Measurements from ENCODE around the gene PARVG. TPM values are rescaled to one million over a fixed set of nuclear protein-coding genes. Genes with fewer than 3 reads are reported as not detected.

Gene PARVG
- total and polyA plus RNA-seq, 9 donors = 2.9 to 14.1 (median 4.1) TPM

GRCh38 chr22:44168206-44168605, 12.5 kb upstream of the PARVG start:
- Histone ChIP-seq H3K4me1 (ENCODE audit: insufficient read depth) (no peaks in the 10 kb centered on the region), H3K9me3 (no peaks in the 10 kb centered on the region), H3K27me3 (no peaks in the 10 kb centered on the region), H3K27ac (no peak overlapping the region), H3K4me3 (no peak overlapping the region), H3K36me3 (no peaks in the 10 kb centered on the region)
- no peak for DNase-seq
- 90 to 94% (median 94%) methylated on average over 13 of the region's 13 CpGs for WGBS, 3 donors
- no peak for TF ChIP-seq POLR2A (IDR thresholded peaks at IDR 0.05)
- TF ChIP-seq, protein P1, sequence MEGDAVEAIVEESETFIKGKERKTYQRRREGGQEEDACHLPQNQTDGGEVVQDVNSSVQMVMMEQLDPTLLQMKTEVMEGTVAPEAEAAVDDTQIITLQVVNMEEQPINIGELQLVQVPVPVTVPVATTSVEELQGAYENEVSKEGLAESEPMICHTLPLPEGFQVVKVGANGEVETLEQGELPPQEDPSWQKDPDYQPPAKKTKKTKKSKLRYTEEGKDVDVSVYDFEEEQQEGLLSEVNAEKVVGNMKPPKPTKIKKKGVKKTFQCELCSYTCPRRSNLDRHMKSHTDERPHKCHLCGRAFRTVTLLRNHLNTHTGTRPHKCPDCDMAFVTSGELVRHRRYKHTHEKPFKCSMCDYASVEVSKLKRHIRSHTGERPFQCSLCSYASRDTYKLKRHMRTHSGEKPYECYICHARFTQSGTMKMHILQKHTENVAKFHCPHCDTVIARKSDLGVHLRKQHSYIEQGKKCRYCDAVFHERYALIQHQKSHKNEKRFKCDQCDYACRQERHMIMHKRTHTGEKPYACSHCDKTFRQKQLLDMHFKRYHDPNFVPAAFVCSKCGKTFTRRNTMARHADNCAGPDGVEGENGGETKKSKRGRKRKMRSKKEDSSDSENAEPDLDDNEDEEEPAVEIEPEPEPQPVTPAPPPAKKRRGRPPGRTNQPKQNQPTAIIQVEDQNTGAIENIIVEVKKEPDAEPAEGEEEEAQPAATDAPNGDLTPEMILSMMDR (IDR thresholded peaks at IDR 0.05) = no peak
- TF ChIP-seq EP300 (IDR thresholded peaks at IDR 0.05) = no peak
- intact Hi-C loops (cut with DNase I) = no loop called here

DNA sequence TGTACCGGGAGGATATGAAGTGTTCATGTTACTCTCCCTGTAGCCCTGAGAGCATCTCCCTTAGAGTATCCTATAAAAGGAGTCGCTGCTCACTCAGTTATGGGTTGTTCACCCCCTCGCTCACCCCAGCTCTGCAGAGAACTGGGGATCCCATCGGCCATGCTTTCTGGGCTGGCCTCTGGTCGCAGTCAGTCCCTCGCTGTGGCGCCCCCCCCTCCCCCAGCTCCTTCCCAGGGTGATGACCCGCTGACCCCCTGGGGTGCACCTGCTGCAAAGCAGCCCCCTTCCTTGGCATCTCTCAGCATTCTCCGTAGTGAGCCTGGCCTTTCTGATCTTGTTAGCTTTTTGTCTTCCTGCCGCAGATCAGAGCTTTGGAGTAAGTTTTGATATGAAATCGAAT, 10.3 kb upstream of the PARVG start:
- no peak for DNase-seq
- H3K36me3 ChIP-seq = no peaks in the 10 kb centered on the region
- no peaks in the 10 kb centered on the region for H3K27me3 ChIP-seq
- no peaks in the 10 kb centered on the region for H3K9me3 ChIP-seq
- TF ChIP-seq EP300 (IDR thresholded peaks at IDR 0.05) = no peak
- no peak for TF ChIP-seq POLR2A (IDR thresholded peaks at IDR 0.05)
- TF ChIP-seq, protein P1 (IDR thresholded peaks at IDR 0.05) = no peak
- intact Hi-C loops (cut with DNase I) = no loop called here
- H3K4me1 ChIP-seq (ENCODE audit: insufficient read depth) = no peaks in the 10 kb centered on the region
- WGBS, 3 donors = 83 to 87% (median 85%) methylated on average over 11 of the region's 11 CpGs
- no peak overlapping the region for H3K27ac ChIP-seq
- H3K4me3 ChIP-seq = no peak overlapping the region

DNA sequence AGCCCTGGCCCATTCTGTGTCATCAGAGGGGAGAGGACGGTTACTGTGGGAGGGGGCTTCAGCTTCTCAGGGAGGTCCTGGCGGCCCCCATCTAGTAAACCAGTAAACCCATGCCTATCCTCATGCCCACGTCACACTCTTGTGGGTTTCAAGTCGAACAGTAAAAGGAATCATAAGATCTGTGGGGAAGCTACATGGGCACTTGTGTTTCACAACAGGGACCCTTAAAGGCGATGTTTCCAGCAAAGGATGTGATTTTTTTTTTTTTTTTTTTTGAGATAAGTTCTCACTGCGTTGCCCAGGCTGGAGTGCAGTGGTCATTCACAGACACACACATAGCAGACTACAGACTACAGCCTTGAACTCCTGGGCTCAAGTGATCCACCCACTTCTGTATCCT, 9.2 kb upstream of the PARVG start:
- TF ChIP-seq EP300 (IDR thresholded peaks at IDR 0.05) (no peak), POLR2A (IDR thresholded peaks at IDR 0.05) (no peak)
- TF ChIP-seq, protein P1 (IDR thresholded peaks at IDR 0.05) = no peak
- no peak overlapping the region for H3K4me3 ChIP-seq
- H3K9me3 ChIP-seq = no peaks in the 10 kb centered on the region
- no peaks in the 10 kb centered on the region for H3K4me1 ChIP-seq (ENCODE audit: insufficient read depth)
- intact Hi-C loops (cut with DNase I) = no loop called here
- no peaks in the 10 kb centered on the region for H3K36me3 ChIP-seq
- 80 to 88% (median 81%) methylated on average over 6 of the region's 6 CpGs for WGBS, 3 donors
- no peak for DNase-seq
- H3K27me3 ChIP-seq = no peaks in the 10 kb centered on the region
- no peak overlapping the region for H3K27ac ChIP-seq

GRCh38 chr22:44172370-44173108, 8.2 kb upstream of the PARVG start:
- no peaks in the 10 kb centered on the region for H3K27me3 ChIP-seq
- 75 to 81% (median 81%) methylated on average over 22 of the region's 22 CpGs for WGBS, 3 donors
- H3K4me3 ChIP-seq = no peak overlapping the region
- no peak overlapping the region for H3K27ac ChIP-seq
- TF ChIP-seq, protein P1 (IDR thresholded peaks at IDR 0.05) = no peak
- TF ChIP-seq EP300 (IDR thresholded peaks at IDR 0.05) = no peak
- TF ChIP-seq POLR2A (IDR thresholded peaks at IDR 0.05) = no peak
- intact Hi-C loops (cut with DNase I) = no loop called here
- no peaks in the 10 kb centered on the region for H3K36me3 ChIP-seq
- H3K9me3 ChIP-seq = no peaks in the 10 kb centered on the region
- DNase-seq = no peak
- H3K4me1 ChIP-seq (ENCODE audit: insufficient read depth) = no peaks in the 10 kb centered on the region
